ENCODE measurements around the gene GRIK4. TPM values are rescaled to one million over a fixed set of nuclear protein-coding genes. Genes with fewer than 3 reads are reported as not detected.
A peak's percentile ranks its signal among the peaks of the same experiment; 100 is the strongest.
"Not testable (repeated sequence)": the region's sequence is repeated elsewhere in the genome, so short reads cannot be mapped to it uniquely, and the experiment has no call there.

GRIK4 gene
- total RNA-seq, 1 experiment from 2014 or later: not detected

GRCh38 chr11:121008551-121008950 is 497.0 kb downstream of the GRIK4 start:
- Histone ChIP-seq H3K9me3 (ENCODE audit: insufficient read depth, low read depth) (no peaks in the 10 kb centered on the region), H4K20me1 (ENCODE audit: insufficient read depth) (no peaks in the 10 kb centered on the region), H3K27me3 (ENCODE audit: insufficient read depth, low read depth) (peaks cover 58% of the 10 kb centered on the region), H3K4me2 (no peak overlapping the region), H3F3A (ENCODE audit: insufficient read depth, low read depth) (no peaks in the 10 kb centered on the region), H2AFZ (no peak overlapping the region), H3K4me1 (replicated peaks; ENCODE audit: insufficient read depth) (no peaks in the 10 kb centered on the region), H3K9me2 (ENCODE audit: insufficient read depth) (no peaks in the 10 kb centered on the region), H3K79me2 (ENCODE audit: low read depth) (no peaks in the 10 kb centered on the region), H3K36me3 (ENCODE audit: low read depth) (no peaks in the 10 kb centered on the region), H3K4me3 (no peak overlapping the region), H3K27ac (no peak overlapping the region)
- intact Hi-C loops (cut with micrococcal nuclease; ENCODE audit: unreplicated experiment): no loop called here
- ChIA-PET CTCF (no interaction called here), POLR2A (ENCODE audit: unreplicated experiment) (no interaction called here)
- no TSS peak for BruUV-seq (replicated peaks)
- TF ChIP-seq EZH2 (IDR thresholded peaks at IDR 0.05; ENCODE audit: low read depth) (no peak), CTCF (conservative IDR thresholded peaks at IDR 0.05) (no peak)
- no peak for DNase-seq

GRCh38 chr11:121012091-121012490 is 500.5 kb downstream of the GRIK4 start:
- H3K9me3 ChIP-seq (ENCODE audit: insufficient read depth, low read depth): no peaks in the 10 kb centered on the region

GRCh38 chr11:121018746-121019145 is 507.2 kb downstream of the GRIK4 start:
- TF ChIP-seq EZH2 (IDR thresholded peaks at IDR 0.05; ENCODE audit: low read depth): no peak
- TF ChIP-seq CTCF (conservative IDR thresholded peaks at IDR 0.05): no peak
- BruUV-seq (replicated peaks): no TSS peak
- no peaks in the 10 kb centered on the region for H3K4me1 ChIP-seq (replicated peaks; ENCODE audit: insufficient read depth)
- DNase-seq: peak in 1 of 2 experiments; percentile 8
- ChIA-PET POLR2A (ENCODE audit: unreplicated experiment) (no interaction called here), CTCF (no interaction called here)
- H3K4me2 ChIP-seq: no peak overlapping the region
- no peaks in the 10 kb centered on the region for H3K9me2 ChIP-seq (ENCODE audit: insufficient read depth)
- H3K27ac ChIP-seq: no peak overlapping the region
- no peaks in the 10 kb centered on the region for H4K20me1 ChIP-seq (ENCODE audit: insufficient read depth)
- 0 out of 2 replicates have a peak, but pooled peaks cover 7% of the 10 kb centered on the region for H3F3A ChIP-seq (ENCODE audit: insufficient read depth, low read depth)
- H3K79me2 ChIP-seq (ENCODE audit: low read depth): no peaks in the 10 kb centered on the region
- no peaks in the 10 kb centered on the region for H3K36me3 ChIP-seq (ENCODE audit: low read depth)
- H3K9me3 ChIP-seq (ENCODE audit: insufficient read depth, low read depth): no peaks in the 10 kb centered on the region
- H3K27me3 ChIP-seq (ENCODE audit: insufficient read depth, low read depth): peaks cover 27% of the 10 kb centered on the region
- intact Hi-C loops (cut with micrococcal nuclease; ENCODE audit: unreplicated experiment): no loop called here
- no peak overlapping the region for H2AFZ ChIP-seq
- H3K4me3 ChIP-seq: no peak overlapping the region

More at GRCh38 chr11:121012091-121012490, 500.5 kb downstream of the GRIK4 start:
- Histone ChIP-seq H3K4me1 (replicated peaks; ENCODE audit: insufficient read depth) (no peaks in the 10 kb centered on the region), H3K27ac (no peak overlapping the region), H3K4me3 (no peak overlapping the region), H4K20me1 (ENCODE audit: insufficient read depth) (no peaks in the 10 kb centered on the region), H3F3A (ENCODE audit: insufficient read depth, low read depth) (no peaks in the 10 kb centered on the region), H3K36me3 (ENCODE audit: low read depth) (no peaks in the 10 kb centered on the region), H3K79me2 (ENCODE audit: low read depth) (no peaks in the 10 kb centered on the region), H3K9me2 (ENCODE audit: insufficient read depth) (no peaks in the 10 kb centered on the region), H3K27me3 (ENCODE audit: insufficient read depth, low read depth) (peaks cover 41% of the 10 kb centered on the region), H2AFZ (no peak overlapping the region), H3K4me2 (no peak overlapping the region)
- DNase-seq: peak in 1 of 2 experiments; percentile 31
- no TSS peak for BruUV-seq (replicated peaks)
- intact Hi-C loops (cut with micrococcal nuclease; ENCODE audit: unreplicated experiment): no loop called here
- TF ChIP-seq CTCF (conservative IDR thresholded peaks at IDR 0.05): no peak
- CTCF ChIA-PET: no interaction called here
- POLR2A ChIA-PET (ENCODE audit: unreplicated experiment): no interaction called here

- BruUV-seq (replicated peaks); H3K9me3 ChIP-seq (ENCODE audit: insufficient read depth, low read depth); DNase-seq; intact Hi-C loops (cut with micrococcal nuclease; ENCODE audit: unreplicated experiment); H4K20me1 ChIP-seq (ENCODE audit: insufficient read depth); H3F3A ChIP-seq (ENCODE audit: insufficient read depth, low read depth); H3K27ac ChIP-seq; H2AFZ ChIP-seq; H3K4me2 ChIP-seq; POLR2A ChIA-PET (ENCODE audit: unreplicated experiment); H3K4me1 ChIP-seq (replicated peaks; ENCODE audit: insufficient read depth); H3K36me3 ChIP-seq (ENCODE audit: low read depth); H3K9me2 ChIP-seq (ENCODE audit: insufficient read depth); CTCF ChIA-PET; H3K4me3 ChIP-seq: not testable (repeated sequence)
- Histone ChIP-seq H3K79me2 (ENCODE audit: low read depth) (peaks cover 18% of the 10 kb centered on the region), H3K27me3 (ENCODE audit: insufficient read depth, low read depth) (peaks cover 26% of the 10 kb centered on the region)
These were observed 510.2 kb downstream of the GRIK4 start for GRCh38 chr11:121021718-121022117.
